ENCODE measurements around the gene FOXM1. TPM values are rescaled to one million over a fixed set of nuclear protein-coding genes. Genes with fewer than 3 reads are reported as not detected.

Gene FOXM1
- total and polyA plus RNA-seq, 2 of the 13 experiments (the other 11 are each of a cell fraction or from before 2014, with no cell fraction given): 17.1 to 25.9 TPM

- TF ChIP-seq BRF2 (CRISPR knock-in tag; IDR thresholded peaks at IDR 0.05) (no peak; the same call in 1 of the 2 replicates), ZNF687 (CRISPR knock-in tag; IDR thresholded peaks at IDR 0.05) (peak; percentile 96), ZNF354B (CRISPR knock-in tag; IDR thresholded peaks at IDR 0.05) (no peak; the same call in 1 of the 2 replicates), BCL6 (CRISPR knock-in tag; IDR thresholded peaks at IDR 0.05) (peak; percentile 78), IRF2 (CRISPR knock-in tag; IDR thresholded peaks at IDR 0.05) (peak; percentile 93), ZNF7 (CRISPR knock-in tag; IDR thresholded peaks at IDR 0.05) (no peak), TRIM22 (IDR thresholded peaks at IDR 0.05) (no peak), ERF (CRISPR knock-in tag; IDR thresholded peaks at IDR 0.05) (peak; percentile 76; the same call in 1 of the 2 replicates), HMG20B (CRISPR knock-in tag; conservative IDR thresholded peaks at IDR 0.05) (no peak; the same call in 1 of the 2 replicates), SIX4 (CRISPR knock-in tag; IDR thresholded peaks at IDR 0.05) (no peak; the same call in 1 of the 2 replicates), ZSCAN12 (CRISPR knock-in tag; IDR thresholded peaks at IDR 0.05) (peak; percentile 60; the same call in 1 of the 2 replicates), SRF (IDR thresholded peaks at IDR 0.05; ENCODE audit: low read depth, low read length) (peak; percentile 74; the same call in 1 of the 2 replicates), ZNF879 (CRISPR knock-in tag; IDR thresholded peaks at IDR 0.05) (no peak), ZFP41 (CRISPR knock-in tag; IDR thresholded peaks at IDR 0.05; ENCODE audit: borderline replicate concordance) (no peak), CBFB (CRISPR knock-in tag; IDR thresholded peaks at IDR 0.05) (peak; percentile 63; the same call in 1 of the 2 replicates), MIXL1 (CRISPR knock-in tag; IDR thresholded peaks at IDR 0.05) (peak; percentile 63; the same call in 1 of the 2 replicates), TEAD3 (CRISPR knock-in tag; optimal IDR thresholded peaks at IDR 0.05; ENCODE audit: borderline replicate concordance) (no peak), HNRNPK (IDR thresholded peaks at IDR 0.05; ENCODE audit: low read depth, low read length, poor library complexity, severe bottlenecking) (no peak), ELF1 (CRISPR knock-in tag; IDR thresholded peaks at IDR 0.05) (peak; percentile 91), ZNF788 (CRISPR knock-in tag; IDR thresholded peaks at IDR 0.05; ENCODE audit: borderline replicate concordance) (peak; percentile 65; the same call in 1 of the 2 replicates), E2F1 (CRISPR knock-in tag; IDR thresholded peaks at IDR 0.05) (peak; percentile 56; the same call in 1 of the 2 replicates), RFX3 (CRISPR knock-in tag; IDR thresholded peaks at IDR 0.05) (peak; percentile 98), SMAD1 (CRISPR knock-in tag; IDR thresholded peaks at IDR 0.05; ENCODE audit: borderline replicate concordance, low read depth) (peak; percentile 84; the same call in 1 of the 2 replicates)
Measured at GRCh38 chr12:2812290-2813213, 64.4 kb downstream of the FOXM1 start, which contains the start of gene ITFG2 (continued).
